Activated CD4-positive, alpha-beta T cell treated with anti-CD3 and anti-CD28 coated beads, Interleukin-2, Interleukin-4, amounts not matched to agents 100 ng/mL and 50 ng/mL, durations not matched to agents 16 hours and 8 hours (primary cell): ENCODE data around the gene MEX3C.

Source experiments
- DNase-seq: peaks from one replicate; pipeline ENCODE4 v3.0.0-alpha.2; 2020; ENCODE audit warnings: low spot score

The MEX3C gene

DNA sequence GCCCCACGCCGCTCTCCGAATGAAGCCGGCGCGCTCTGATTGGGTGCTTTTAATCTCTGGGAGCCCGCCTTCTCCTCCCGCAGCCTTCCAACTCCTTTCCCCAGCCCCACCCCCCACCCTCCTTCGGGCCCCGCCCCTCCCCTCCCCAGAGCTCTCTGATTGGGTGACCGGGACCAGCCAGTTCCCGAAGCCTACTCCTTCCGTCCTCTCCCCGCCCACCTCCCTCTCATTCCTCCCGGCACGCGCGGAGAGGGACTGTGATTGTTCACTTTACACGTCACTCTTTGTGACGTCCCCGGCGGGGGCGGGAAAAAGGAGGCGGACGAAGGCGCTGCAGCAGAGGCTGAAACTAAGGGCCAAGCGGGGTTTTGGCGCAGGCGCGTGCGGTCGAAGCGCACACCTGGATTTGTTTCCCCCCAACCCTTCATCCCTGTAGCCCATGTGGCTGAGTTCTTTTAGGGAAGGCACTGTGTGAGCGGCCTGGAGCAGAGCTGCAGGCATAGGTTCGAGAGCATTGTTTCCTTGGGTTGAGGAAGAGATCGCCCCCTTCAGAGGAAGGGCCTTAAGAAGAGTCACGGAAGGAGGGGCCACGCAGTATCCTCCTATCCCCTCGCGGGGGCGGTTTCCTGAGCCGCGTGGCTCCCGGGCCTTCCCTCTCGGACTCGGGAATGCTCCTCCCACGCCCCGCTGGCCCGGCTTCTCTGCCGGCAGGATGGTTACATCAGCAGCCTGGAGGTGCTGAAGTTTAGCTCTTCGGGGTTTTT, at the start of gene MEX3C:
TSS of gene MEX3C (minus strand) at position 21 of the 764 bp plus-strand sequence. CDS start 361 bp downstream, outside the sequence.
- peak; percentile 100 for DNase-seq

DNA sequence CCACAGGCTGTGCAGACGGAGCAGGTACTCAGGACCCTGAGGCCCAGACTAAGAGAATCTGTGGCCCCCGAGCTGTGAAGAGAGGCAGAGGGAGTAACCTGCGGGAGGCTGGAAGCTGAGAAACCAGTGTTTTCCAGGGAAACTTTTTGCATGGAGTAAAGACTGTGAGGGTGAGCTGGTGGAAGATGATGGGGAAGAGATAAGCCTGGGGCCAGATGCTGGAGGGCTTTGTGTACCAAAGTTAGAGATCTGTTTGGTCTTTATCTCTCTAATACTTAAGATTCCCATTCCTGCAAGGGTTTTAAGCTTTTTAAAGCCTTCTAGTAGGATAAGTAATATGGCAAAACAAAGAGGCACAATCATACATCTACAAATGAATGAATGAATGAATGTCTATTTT, 43.7 kb upstream of the MEX3C start:
- DNase-seq = no peak

DNA sequence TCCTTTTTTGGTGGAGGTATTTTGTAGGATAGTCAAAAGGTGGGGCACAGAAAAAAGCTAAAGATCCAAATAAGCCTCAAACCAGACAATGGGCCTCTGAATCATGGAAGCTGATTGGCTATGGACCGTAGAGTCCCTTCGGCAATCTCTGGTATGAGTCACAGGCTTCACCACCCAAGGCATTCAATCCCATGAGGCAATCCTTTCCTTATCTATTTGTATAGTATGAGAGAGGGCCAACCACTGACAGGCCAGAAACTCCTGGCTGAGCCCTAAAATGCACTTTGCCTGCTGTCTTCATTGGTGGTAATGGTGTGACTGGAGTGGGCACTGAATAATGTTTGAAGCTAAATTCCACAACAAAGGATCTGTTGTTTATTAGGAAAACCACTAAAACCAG, 38.7 kb upstream of the MEX3C start:
- peak; percentile 20 for DNase-seq

DNA sequence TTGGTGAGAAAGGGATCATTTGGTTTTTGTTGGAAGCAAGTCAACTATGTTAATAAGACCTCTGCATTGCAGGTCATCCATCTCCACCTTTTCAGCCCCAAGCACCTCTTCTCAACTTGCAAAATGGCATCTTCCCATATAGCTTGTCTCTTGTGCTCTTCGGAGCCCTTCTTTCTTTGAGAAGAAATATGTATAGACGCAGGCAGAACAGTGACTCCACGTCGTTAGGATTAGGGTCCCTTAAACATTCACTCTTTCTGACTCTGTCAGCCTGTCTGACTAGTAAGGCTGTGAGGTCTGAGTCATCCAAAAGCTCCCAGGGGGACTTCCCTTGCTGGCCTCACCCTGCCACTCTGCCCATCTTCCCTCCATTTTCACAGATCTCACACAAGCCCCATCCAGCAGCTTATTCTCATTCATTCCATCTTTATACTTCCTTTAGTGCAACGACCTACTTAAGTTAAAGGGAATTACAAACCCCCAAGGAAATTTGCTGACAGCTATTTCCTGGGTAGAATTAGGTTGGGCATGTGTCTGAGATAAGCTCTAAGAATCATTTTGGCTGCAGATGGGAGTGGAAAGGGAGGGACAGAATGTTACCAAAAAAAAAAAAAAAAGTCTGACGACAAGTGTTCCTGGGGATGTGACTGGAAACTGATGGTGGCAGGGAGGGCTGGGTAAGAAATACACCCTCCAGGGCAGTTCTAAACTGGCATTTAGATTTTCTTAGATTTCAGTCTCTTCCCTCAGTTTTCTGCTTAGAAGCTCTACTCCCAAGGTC, 37.7 kb upstream of the MEX3C start:
- peak; percentile 65 for DNase-seq

DNA sequence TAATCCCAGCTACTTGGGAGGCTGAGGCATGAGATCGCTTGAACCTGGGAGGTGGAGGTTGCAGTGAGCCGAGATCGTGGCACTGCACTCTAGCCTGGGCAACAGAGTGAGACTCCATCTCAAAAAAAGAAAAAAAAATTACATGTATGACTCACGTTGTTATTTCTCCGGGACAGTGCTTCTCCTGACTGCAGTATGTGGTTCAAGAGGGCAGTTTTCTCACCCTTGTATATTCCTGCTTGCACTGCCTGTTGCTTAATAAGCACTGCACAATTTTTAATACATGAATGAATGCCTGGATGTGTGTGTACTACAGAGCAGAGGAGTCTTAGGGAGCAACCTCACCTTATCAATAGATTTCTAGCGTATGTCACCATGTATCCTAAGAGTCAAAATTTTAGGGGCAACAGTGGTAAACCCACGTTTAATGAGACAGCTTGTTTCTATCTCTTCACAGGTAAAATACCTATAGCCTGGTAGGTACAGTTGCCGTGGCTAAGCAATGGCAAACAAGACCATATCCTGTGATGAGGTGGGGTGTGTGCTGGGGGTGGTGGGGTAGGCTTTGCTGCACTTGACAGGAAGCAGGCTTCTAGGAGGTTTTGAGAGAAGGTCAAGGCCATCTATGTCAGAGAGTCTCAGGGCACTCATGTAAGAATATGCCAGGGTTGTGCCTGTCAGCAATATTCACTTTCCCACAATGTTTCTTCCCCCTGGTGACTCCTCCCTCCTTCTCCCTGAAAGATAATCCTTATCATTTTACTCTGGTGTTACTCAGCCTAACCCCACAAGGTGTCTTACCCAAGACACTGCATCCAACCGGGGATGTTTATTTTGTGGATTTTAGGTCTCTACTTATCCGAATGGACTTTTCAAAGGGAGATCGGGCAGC, 36.9 kb upstream of the MEX3C start:
- no peak for DNase-seq

DNA sequence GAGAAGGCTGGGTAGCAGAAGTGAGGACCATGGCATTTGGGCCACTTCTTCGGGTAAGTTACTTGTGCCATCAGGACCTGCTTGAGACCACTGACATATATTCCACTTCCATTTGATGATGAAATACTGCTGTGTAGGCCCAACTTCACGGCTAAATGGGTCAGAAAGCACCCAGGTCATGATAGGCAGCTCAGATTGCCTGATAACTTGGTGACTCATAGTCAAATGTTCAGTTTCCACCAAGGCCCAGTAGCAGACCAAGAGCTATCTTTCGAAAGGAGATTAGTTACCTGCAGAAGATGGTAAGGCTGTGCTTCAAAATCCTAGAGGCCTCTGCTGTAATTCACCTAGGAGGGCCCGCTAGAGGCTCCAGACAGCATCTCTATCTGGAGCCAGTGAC, 31.8 kb upstream of the MEX3C start:
- DNase-seq = no peak

DNA sequence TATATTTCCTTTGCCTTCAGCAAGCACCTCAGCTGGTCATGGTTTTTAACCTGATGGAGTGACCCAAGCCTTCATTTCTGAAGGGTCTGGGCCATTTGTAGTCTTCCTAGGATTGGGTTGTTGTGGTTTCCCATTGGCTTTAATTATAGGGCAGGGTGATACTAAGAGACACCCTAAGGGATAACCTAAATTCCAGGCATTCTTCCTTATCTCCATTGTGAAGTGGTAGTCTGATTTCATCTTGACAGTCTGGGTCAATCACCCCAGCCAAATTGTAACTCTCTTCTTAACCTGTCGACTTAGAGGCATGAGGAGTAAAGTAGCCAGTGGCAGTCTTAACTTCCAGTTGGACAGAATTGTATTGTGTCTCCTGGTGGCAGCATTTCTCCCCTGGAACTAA, 30.2 kb upstream of the MEX3C start:
- no peak for DNase-seq

DNA sequence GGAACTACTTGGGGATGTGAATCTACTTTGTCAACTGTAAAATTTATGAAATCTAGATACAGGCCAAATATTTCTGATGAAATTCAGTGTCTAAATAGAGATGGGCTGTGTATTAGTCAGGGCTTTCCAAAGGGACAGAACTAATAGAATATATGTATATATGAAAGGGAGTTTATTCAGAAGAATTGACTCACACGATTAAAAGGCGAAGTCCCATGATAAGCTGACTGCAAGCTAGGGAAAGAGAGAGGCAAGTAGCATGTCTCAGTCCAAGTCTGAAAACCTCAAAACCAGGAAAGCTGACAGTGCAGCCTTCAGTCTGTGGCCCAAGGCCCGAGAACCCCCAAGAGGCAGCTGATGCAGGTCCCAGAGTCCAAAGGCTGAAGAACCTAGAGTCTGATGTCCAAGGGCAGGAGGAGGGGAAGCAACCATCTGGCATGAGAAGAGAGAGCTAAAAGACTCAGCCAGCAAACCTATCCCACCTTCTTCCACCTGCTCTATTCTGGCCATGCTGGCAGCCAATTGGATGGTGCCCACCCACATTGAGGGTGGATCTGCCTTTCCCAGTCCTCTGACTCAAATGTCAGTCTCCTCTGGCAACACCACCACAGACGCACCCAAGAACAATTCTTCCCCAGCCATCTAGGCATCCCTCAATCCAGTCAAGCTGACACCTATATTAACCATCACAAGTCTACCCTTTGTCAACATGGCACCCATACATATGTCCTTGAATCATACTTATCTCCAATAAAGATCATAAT, 29.3 kb upstream of the MEX3C start:
- DNase-seq = no peak

DNA sequence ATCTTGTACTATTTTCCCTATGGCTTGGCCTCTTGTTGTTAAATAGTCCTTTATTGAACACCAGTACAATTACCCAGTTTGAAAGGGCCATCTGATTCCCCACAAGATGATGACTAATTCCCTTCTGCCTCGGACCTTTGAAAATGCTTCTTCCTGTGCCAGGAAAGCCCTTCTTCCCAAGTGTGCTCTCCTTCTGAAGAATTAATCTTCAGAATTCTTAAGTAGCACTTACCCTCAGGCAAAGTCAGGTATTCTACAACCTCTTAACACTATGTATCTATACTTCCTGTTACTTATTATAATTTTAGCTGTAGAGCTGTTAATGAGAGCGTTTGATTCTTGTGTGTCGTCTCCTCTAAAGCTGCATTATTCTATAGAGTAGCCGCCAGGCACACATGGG, 28.6 kb upstream of the MEX3C start:
- no peak for DNase-seq

DNA sequence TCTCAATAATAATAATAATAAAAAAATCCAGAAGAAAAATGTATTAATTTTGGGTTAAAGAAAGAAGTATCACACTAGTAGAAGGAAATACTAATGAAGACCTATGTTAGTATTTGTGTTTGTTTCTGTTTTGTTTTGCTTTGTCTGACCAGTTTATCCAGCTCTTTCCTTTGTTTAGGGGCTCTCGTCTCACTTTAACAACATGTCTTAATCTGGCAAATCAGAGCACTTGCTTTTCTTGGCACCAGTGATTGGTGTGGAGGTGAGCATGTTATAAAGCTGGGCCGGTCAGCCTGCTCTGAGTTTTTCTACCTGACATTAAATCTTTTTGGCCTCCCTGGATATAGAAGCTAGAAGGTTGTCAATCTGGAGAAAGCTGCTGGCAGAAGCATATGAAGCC, 15.1 kb upstream of the MEX3C start:
- DNase-seq = no peak

DNA sequence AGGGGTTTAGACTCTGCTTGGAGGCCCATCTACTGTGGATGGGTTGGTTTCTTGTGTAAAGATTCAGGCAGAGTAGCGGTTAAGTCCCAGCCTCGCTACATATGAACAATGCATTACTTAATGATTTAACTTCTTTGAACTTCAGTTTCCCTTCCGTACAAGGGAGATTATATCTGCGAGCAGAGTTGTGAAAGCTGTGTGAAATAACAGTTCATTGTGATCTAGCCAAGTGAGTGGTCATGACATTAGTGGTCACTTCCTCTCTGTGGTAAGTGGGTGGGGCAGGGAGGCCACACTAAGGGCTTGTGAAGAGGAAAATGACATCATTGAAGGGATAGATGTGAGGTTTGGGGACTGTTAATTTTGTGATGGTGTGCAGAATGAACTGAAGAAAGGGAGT, 14.1 kb upstream of the MEX3C start:
- DNase-seq = peak; percentile 92

DNA sequence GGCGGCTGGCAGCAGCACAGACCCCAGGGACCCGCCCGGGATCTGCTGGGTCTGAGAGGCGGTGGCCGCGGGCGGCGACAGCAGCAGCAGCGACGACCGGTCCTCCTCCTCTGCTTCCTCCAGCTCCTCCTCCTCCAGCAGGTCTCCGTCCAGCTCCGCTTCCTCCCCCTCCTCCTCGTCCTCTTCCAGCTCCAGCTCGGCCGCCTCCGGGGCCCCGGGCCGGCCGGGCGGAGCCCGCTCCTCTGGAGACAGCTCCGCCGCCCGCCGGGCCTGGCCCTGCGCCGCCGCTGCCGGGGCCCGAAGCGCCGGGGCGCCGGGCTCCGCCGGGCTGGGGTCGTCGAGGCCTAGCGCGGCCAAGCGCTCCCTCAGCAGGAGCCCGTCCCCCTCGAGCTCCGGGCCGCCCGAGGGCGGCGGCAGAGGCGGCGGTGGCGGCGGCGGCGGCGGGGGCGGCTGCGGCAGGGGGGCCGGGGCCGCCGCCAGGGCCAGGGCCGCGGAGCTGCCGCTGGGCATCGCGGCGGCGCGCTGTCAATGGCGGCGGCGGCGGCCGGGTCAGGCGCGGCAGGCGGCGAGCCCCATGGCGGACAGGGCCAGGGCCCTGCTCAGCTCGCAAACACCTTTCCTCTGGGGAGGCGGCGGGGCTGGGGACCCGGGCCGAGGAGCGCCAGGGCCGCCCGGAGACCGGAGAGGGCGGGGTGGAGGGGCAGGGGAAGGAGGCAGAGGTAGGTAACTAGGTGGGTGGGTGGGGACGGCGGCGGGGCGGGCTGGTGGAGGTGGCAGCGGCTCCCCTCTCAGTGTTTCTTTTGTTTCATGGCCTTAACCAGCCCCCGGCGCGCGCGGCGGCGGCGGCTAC, 445 bp downstream of the MEX3C start:
- peak; percentile 33 for DNase-seq

DNA sequence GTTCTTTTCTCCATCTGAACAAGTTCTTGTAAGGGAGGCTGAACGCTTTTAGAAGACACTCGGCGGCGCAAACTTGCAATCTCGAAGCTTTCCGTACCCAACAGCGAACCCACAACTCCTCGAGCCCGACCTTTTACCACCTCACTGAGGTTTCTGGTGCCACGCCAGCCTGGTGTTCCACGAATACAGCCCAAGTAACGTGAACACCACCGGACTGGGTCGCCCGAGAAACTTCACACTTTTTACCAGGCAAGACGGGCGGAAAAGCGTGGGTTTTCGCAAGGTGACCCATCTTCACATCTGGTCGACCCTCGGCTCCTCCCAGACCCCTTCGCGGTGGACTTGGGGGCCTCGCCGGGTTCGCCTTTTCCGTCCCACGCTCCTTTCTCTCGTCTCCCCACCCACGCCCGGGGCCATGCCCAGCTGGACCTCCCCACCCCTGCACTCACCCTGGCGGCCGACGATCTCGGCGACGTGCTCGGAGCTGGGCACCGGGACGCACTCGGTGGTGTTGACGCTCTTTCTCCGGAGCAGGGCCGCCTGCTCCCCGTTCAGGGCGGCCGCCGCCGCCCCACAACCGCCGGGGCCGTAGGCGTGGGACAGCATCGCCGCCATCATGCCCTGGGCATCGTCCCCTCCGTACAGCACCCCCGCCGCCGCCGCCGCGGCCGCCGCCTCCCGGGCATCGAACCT, 1.2 kb downstream of the MEX3C start:
- DNase-seq = peak; percentile 47

DNA sequence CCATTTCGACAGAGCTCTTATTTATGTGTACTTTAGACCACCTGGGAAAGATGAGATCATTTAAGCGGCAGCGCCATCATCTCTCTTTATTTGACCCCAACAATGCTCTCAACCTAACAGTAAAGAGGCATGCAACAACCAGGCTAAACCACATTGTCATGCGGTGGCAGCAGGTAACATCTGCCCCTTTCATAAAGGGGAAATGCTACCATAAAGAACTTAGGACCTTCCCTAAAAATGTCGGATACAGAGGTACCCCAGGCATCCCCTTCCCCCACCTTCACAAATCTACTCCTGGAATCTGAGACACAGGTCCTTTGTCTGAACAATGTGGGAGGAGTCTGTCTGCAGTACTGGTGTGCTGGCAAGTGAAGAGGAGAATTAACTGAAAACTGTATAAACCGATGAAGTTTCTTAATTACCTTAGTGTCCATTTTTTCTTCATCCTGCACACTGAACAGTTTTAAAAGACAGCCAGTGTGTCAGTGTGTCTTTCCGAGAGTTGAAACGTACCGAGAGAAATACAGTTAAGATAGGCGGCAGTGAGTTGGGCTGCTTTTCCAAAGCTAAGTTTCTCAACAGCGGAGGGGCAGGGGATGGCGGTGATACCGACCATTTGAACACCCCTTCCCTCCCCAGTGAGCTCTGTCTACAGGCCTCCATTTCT, 1.9 kb downstream of the MEX3C start:
- peak; percentile 54 for DNase-seq

DNA sequence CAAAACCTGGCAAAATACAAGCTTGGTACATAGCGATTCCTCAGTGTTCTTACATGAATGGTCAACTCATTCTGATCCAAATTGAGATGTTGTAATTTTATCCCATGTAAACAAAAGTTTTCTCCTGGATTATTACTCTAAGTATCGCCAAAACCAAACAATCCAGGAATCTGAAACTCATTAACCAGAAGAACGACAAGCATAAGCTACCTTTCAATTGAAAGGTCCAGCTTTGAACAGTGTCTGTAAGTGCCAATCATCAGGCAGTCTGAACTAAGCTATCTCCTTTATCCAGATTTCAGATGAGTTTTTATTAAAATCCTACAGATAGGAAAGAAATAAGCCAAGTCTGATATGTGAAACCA, 2.4 kb downstream of the MEX3C start:
- DNase-seq = no peak

DNA sequence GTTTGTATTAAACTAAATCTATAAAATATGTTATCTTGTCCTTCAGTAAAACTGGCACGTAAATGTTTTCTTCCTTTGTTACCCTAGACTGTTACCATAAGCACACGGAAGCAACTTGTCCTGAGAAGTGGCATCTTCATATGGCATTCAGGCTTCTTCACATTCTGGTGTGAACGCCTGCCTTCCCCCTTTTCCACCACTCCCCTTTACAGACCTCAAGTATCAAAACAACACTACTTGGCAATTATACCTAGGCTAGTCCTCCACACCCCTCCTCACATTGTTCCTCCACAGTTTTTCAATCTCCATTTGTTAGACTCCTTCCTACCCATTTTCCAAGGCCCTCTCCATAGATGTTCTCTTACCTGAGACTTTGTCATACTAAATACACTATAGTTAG, 2.9 kb downstream of the MEX3C start:
- no peak for DNase-seq

DNA sequence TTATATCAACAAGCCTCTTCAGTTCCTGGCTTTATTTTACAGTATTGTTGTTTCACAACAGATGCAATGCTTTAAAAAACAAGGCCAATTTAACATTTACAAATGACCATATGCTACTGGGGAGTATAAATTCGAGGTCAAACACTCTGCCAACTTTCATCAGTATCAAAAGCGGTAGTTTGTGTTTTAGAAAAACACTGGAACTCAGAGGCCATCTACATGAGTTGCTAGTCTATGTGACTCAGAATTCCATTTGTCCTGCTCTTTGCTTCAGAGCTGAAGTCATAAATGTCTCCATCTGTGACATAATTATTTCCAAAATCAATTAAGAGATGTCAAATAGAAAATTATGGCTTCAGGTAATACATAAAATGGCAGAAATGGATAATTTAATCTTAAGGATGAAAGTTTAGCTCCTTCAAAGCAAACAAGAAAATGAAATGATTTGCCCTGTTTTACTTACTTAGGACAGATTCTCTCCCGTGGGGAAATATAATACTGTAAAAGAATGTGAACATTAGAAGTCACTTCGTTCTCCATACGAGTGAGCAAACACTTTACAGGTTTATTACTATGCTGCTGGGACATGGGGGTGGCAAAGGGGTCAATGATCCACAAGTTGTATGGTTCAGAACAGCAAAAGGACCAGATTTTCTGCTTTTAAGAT, 3.7 kb downstream of the MEX3C start:
- DNase-seq = no peak

DNA sequence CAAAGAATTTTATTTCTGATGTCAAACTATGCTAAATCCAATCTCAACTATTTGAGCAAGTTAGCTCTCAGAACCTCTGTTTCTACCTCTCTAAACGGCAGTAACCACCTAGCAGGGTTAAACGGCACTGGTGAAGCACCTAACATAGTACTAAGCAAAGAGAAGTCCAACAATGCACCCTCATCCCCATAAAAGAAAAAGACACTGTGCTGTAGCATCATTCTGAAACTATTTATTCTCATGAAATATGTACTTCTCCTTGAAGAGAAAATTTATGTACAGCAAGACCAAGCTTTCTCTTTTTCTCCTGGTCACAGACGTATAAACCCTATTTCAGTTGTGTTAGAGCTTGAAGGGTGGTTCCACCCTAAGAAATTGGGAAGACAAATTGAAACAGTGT, 4.8 kb downstream of the MEX3C start:
- no peak for DNase-seq

DNA sequence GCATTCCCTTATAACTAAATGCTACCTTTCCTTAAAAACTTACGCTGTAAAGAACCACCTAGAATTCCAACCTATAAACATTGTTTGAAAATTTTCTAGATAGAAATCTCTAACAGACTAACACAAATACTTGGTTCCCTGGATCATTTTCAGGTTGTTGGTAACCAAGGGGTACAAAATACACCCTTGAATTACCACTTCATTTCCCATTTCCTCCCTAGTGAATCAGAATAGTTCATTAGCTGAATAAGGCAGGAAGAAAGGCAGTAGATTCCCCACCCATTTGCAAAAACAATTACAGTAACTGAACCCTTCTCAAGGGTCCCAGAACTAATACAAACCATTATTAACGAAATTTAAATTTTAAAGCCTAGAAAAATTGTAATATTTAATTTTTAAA, 5.5 kb downstream of the MEX3C start:
- DNase-seq = no peak
